D341Med (cell line): ENCODE measurements around the gene VEZF1.

Source experiments
- DNase-seq: peaks from one replicate; pipeline ENCODE4 v3.0.0; 2012; ENCODE audit warnings: low spot score

The VEZF1 gene

DNA sequence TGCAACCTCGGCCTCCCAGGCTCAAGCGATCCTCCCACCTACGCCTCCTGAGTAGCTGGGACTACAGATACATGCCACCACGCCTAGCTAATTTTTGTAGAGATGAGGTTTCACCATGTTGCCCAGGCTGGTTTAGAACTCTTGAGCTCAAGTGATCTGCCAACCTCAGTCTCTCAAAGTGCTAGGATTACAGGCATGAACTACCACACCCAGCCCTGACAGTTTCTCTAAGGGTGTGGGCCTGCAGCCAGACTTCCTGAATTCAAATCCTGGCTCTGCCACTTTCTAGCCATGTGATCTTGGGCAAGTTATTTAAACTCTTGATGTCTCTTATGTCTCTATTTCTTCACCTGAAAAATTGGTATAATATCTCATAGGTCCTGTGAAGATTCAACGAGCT is 38.4 kb downstream of the VEZF1 start:
- DNase-seq: no peak

DNA sequence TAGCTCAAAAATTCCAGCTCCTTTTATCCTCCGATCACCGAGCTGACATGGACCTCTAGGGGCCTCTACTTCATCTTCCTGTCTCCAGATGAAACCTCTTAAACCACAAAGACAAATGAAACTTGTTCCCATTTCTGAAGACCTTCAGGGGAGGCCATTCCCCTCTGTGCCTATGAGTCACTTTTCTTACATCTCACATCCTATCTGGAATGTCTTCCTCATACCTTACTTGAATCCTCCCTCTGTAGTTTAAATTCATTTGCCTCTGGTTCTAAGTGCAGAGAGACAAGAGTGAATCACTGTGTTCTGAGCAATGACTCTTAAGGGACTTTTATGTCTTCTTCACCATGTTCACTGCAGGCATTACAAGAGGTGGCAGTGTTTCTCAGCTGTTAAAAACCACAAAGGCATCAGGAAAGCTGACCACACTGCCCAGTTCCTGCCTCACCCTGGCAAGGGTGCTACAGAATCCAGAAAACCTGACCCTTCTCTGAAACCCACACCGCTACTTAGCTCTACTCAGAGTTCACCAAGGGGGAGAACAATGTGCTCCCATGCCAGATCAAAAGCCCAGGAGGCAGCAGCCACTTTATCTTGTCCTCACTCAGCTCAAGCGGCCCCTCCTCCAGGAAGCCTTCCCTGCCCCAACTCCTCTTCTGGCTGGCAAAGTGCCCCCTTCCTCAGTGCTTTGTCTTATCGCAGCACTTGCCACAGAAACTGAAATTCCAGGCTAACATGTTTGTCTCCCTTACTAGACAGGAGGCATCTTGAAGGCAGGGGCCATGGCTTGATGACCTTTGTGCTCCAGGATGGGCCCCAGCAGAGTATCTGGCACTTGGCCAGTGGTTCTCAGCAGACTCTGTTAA is 39.3 kb downstream of the VEZF1 start:
- DNase-seq: no peak

DNA sequence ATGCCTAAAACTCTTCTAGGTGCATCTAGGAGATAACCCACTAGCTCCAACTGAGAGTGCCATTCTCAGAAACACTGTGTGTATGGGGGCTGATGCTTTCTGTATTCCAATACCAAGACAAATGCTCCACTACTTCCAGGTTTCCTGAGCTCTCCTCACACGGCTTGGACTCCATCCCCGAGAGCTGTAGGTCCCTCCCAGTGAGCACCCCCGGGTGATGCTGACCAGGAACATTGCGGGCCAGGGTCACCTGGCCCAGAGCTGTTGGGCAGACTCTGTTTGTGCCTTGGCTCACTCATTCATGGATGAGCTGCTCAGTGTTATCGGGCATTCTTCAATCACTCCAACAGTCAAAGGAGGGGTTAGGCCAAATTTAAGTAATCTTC is 39.9 kb downstream of the VEZF1 start:
- no peak for DNase-seq

- DNase-seq: no peak
These were observed 40.7 kb downstream of the VEZF1 start for GRCh38 chr17:57947369-57947768.

GRCh38 chr17:57946798-57947358 is 41.2 kb downstream of the VEZF1 start:
- no peak for DNase-seq

DNA sequence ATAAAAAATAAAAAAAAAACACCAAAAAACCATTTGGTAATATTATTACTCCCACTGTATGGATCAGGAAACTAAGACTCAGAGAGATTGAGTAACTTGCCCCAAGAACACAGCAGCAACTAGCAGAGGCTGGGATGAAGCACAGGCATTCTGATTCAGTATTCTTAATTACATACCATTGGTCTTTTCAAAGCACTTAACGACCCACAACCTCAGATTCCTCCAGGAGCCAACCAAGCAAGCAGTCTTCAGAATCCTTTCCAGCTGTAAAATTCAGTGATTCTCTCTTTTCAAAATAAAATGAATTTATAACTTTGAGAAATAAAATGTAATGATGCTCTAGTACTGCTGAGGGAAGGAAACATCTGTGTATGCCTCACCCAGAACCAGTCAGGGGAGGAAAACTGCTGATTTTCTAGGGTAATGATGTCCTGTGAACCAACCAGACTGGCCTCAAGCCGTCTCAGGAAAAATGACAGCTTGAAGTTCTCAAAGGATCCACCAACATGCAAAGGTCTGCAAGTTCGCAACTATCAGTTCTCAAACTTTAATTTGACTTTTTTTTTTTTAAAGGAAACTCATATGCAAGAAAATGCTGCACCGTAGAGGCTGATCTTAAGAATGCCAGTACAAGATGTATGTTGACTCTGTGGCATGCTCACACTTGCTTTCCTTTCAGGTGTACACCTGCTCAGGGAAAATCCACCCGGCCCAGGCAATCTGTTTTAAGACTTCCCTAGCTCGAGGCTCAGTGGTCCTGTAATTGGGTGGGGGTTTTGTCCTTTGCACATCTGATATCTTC is 41.9 kb downstream of the VEZF1 start:
- no peak for DNase-seq

- DNase-seq: no peak
These were observed 43.1 kb downstream of the VEZF1 start for GRCh38 chr17:57944908-57945307.

- DNase-seq: no peak
These were observed 44.4 kb downstream of the VEZF1 start for GRCh38 chr17:57943645-57944044.

DNA sequence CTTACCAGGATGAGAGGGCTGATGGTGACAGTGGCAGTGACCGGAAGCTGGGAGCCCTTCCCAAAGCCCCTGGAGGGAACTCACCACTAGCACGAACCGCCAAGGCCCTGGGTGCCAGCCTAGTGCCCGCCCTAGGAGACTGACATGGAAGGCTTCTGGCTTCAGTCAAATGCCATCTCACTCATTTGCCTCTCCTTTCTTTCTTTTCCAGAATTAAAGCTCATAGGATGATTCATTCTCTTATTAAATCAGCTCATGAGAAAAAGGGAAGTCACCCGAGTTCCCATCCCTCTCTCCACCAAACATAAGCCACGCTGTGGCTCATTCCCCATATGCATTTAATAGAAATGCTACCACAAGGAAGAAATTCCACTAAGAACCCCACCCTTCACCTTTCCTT is 44.9 kb downstream of the VEZF1 start:
- DNase-seq: no peak

- DNase-seq: no peak
These were observed 46.4 kb downstream of the VEZF1 start for GRCh38 chr17:57941384-57942370.

DNA sequence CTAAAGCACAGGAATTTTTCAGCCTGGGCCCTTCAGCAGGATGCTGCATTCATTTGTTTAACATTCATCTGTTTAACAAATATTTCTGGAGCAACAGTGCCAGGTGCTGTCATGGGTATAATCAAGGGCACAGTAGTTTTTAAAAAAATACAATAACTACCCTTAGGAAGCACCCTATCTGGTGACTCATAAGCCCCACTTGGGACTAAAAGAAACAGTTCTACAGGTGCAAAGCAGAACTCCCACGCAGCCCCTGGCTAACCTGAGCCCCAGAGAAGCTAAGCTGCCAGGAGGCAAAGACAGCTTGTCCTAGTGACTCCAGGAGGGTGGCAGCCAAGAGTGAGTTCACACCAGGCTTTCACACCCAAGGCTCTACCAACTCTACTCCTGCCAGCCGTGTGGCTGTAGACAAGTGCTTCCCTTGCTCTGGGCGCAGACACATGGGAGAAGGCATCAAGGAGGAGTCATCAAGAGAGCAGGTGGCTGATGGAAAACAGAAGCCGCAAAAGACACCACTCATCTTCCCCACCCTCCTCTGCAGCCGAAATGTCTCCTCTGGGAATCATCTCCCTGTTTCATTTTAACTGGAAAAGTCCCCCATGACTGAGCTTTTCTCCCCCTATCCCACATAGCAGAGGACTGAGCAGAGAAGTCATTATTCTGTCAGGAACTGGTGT is 47.3 kb downstream of the VEZF1 start:
- no peak for DNase-seq

- DNase-seq: no peak
These were observed 47.8 kb downstream of the VEZF1 start for GRCh38 chr17:57940231-57940630.

DNA sequence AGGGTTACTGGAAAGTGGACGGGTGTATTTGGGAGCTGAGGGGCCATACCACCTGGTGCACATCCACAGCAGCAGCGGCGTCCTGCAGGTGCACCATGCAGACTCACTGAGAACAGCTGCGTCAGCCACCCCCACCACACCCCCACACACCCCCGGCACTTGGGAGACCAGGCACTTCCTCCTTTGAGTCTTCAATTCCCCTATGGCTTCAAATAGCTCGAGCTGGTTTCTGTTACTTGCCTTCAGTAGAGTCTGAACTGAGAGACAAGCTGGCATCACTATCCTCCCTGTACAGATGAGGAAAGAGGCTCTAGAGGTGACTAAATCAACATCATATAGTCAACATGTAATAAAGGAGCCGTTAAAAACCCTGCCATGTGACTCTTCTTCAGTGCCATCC is 48.3 kb downstream of the VEZF1 start:
- DNase-seq: no peak

GRCh38 chr17:57938061-57938502 is 50.0 kb downstream of the VEZF1 start:
- no peak for DNase-seq

- no peak for DNase-seq
These were observed 50.6 kb downstream of the VEZF1 start for GRCh38 chr17:57937492-57937891.

DNA sequence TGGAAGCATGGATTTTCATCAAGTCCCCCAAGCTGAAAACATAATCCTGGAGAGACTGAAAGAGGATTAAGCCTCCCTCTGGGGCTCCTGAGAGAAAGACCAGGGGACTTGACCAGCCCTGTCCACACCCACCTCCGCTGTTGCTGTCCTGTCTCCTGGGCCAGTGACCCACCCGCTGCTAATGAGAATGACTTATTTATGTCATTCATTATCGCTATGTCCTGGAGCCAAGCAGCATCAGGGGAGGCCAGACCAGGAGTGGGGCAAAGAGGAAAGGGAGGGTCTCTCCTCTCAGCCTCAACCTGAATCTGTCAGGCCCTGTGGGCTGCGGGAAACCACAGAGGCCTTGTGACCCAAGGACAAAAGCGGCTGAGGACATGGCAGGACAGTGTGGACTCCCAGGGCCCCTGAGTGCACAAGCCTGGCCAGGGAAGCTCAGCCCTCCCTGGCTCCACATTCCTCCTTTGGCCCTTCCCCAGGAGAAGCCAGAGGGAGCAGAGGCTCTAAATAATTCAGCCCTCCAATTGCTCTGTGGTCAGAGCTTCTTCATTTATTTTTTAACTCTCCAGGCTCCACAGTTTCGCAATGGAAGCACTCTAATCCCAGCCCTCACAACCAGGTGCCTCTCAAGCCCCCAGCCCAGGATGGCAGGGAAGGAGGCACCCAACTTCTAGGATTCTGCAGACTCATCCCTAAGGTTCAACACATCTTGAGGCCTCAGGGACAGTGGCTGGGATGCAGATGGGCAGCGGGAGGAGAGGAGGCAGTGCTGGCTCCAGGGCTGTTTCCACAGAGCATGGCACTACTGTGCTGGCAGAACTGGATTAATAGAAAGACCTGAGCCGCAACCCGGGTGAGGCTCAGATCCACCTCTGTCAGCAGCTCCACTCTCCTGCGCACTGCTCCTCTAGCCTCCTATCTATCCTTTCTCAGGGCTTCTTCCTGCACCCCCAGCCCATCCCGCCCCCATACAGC is 51.9 kb downstream of the VEZF1 start:
- peak; percentile 61 for DNase-seq

- DNase-seq: no peak
These were observed 56.4 kb downstream of the VEZF1 start for GRCh38 chr17:57931488-57932137.

DNA sequence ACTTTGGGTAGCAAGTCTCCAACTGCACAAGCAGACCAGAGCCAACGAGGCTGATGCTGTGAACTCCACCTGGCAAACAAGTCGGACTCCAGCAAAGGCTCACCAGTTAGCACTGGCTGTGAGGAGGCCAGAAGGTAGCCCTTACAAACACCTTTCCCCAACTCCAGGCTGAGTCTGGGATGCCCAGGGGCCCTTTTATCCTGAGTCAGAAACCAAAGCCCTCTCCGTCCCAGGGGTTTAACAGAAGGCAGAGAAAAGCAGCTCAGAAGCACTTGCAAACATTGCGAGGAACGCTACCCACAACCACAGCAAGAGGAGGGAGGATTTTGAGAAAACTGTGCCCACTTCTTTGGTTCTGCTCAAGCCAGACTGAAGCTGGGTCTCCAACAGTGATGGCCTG is 57.8 kb downstream of the VEZF1 start:
- peak; percentile 63 for DNase-seq

GRCh38 chr17:57929386-57929785 is 58.7 kb downstream of the VEZF1 start:
- no peak for DNase-seq
